DOHH2 (cell line): ENCODE data around the gene PAGR1.

Source experiments
- H3F3A ChIP-seq: fragments of 200-600 bp; sonication (generic), shearing (Covaris generic); 2 replicates; pipeline ENCODE4 v1.6.0; 2016; ENCODE audit warnings: antibody characterized with exemption, mild to moderate bottlenecking; ENCODE audit not compliant: control insufficient read depth, insufficient read depth
- H3K27ac ChIP-seq: fragments of 200-600 bp; sonication (generic); 2 replicates; pipeline ENCODE4 v1.5.1; 2014; ENCODE audit warnings: low read depth, mild to moderate bottlenecking, low read length, moderate library complexity
- H3K27me3 ChIP-seq: fragments of 200-600 bp; sonication (generic); 2 replicates; pipeline ENCODE4 v1.6.1; 2014; ENCODE audit warnings: mild to moderate bottlenecking, low read length, mixed read lengths; ENCODE audit not compliant: control insufficient read depth
- H3K36me3 ChIP-seq: fragments of 200-600 bp; sonication (generic); 2 replicates; pipeline ENCODE4 v1.6.1; 2014; ENCODE audit warnings: mild to moderate bottlenecking, low read length, moderate library complexity, mixed read lengths; ENCODE audit not compliant: control insufficient read depth
- H3K4me1 ChIP-seq: fragments of 200-600 bp; sonication (generic); 2 replicates; pipeline ENCODE4 v1.6.1; 2014; ENCODE audit warnings: mild to moderate bottlenecking, low read length, mixed read lengths; ENCODE audit not compliant: control insufficient read depth
- H3K4me2 ChIP-seq: fragments of 200-600 bp; sonication (generic); 2 replicates; pipeline ENCODE4 v1.6.0; 2014; ENCODE audit warnings: mild to moderate bottlenecking, low read length, moderate library complexity
- H3K4me3 ChIP-seq: fragments of 200-600 bp; sonication (generic); 2 replicates; pipeline ENCODE4 v1.5.1; 2014; ENCODE audit warnings: mild to moderate bottlenecking, low read length, mixed read lengths
- H3K79me2 ChIP-seq: fragments of 200-600 bp; sonication (generic); 2 replicates; pipeline ENCODE4 v1.6.1; 2014; ENCODE audit warnings: mild to moderate bottlenecking, low read length, mixed read lengths; ENCODE audit not compliant: control insufficient read depth
- H3K9me2 ChIP-seq: fragments of 200-600 bp; sonication (generic); replicated peaks from 2 replicates; pipeline ENCODE4 v1.6.1; 2014; ENCODE audit warnings: mild to moderate bottlenecking, low read length, mixed read lengths; ENCODE audit not compliant: control insufficient read depth
- H3K9me3 ChIP-seq: fragments of 200-600 bp; sonication (generic); 2 replicates; pipeline ENCODE4 v1.6.1; 2014; ENCODE audit warnings: antibody characterized with exemption, low read length, mixed read lengths; ENCODE audit not compliant: control insufficient read depth, insufficient read depth
- H4K20me1 ChIP-seq: fragments of 200-600 bp; sonication (generic); 2 replicates; pipeline ENCODE4 v1.6.0; 2014; ENCODE audit warnings: low read depth, mild to moderate bottlenecking, antibody characterized with exemption, low read length, moderate library complexity; ENCODE audit not compliant: control insufficient read depth, insufficient read depth
- EZH2phosphoT487 ChIP-seq: fragments of 200-600 bp; sonication (generic); IDR thresholded peaks from 2 replicates; pipeline ENCODE4 v1.6.1; 2017; ENCODE audit warnings: borderline replicate concordance, mild to moderate bottlenecking, antibody characterized with exemption, low read length, moderate library complexity, mixed read lengths
- TF ChIP-seq, protein P1 (sequence below): fragments of 200-600 bp; sonication (generic); IDR thresholded peaks from one replicate; pipeline ENCODE4 v1.5.1; 2014; ENCODE audit warnings: antibody characterized with exemption, mild to moderate bottlenecking, low read depth, low read length; ENCODE audit not compliant: poor library complexity, severe bottlenecking

The PAGR1 gene

DNA sequence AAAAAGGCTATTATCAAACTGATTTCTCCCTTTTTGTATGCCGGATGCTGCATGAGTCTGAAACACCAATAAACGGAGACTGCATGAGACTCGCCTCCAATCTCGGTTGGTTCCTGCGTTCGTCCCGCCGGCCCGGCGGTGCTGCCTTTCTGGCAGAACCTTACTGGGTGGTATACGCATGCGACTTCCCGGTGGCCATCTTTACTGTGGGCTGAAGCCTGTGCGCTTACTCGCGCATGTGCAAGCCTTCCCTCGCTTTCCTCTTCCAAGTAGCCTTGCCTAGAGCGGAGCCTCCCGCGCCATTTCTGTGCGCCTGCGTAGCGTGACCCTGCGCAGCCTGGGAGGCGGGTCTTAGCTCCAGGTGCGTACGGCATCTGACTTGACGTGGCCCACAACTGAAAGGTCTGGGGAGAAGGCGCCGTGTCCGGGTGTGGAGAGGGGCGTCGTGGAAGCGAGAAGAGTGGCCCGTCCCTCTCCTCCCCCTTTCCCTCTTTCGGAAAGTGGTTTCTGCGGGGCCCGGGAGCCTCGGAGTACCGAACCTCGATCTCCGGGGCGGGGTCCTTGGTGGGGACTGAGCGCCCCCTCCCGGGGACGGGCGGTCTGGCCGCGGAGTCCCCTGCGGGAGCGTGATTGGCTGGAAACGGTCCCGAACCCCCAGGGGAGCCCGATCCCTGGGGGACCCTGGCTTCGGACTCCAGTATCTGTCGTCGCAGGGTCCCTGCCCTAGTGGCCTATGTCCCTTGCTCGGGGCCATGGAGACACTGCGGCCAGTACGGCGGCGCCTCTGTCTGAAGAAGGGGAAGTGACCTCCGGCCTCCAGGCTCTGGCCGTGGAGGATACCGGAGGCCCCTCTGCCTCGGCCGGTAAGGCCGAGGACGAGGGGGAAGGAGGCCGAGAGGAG is at the start of gene PAGR1:
Gene PAGR1 (plus strand): TSS at position 360 of the 901 bp plus-strand sequence. CDS start 374 bp downstream, at position 734.
- no peak for TF ChIP-seq EZH2phosphoT487
- TF ChIP-seq, protein P1, sequence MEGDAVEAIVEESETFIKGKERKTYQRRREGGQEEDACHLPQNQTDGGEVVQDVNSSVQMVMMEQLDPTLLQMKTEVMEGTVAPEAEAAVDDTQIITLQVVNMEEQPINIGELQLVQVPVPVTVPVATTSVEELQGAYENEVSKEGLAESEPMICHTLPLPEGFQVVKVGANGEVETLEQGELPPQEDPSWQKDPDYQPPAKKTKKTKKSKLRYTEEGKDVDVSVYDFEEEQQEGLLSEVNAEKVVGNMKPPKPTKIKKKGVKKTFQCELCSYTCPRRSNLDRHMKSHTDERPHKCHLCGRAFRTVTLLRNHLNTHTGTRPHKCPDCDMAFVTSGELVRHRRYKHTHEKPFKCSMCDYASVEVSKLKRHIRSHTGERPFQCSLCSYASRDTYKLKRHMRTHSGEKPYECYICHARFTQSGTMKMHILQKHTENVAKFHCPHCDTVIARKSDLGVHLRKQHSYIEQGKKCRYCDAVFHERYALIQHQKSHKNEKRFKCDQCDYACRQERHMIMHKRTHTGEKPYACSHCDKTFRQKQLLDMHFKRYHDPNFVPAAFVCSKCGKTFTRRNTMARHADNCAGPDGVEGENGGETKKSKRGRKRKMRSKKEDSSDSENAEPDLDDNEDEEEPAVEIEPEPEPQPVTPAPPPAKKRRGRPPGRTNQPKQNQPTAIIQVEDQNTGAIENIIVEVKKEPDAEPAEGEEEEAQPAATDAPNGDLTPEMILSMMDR, result peak; percentile 86
- peak within 1 kb of the TSS; percentile 89 for H3K27ac ChIP-seq
- peak within 1 kb of the TSS; percentile 98 for H3K4me2 ChIP-seq
- H3K4me1 ChIP-seq, result peaks cover 80% of the 10 kb centered on the region
- no peaks in the 10 kb centered on the region for H3K27me3 ChIP-seq
- H3K79me2 ChIP-seq, result peaks cover 46% of the 10 kb centered on the region
- H3K9me2 ChIP-seq, result no peaks in the 10 kb centered on the region
- H3K9me3 ChIP-seq, result no peaks in the 10 kb centered on the region
- H3K4me3 ChIP-seq, result peak within 1 kb of the TSS; percentile 93
- peaks cover 15% of the 10 kb centered on the region; the same call in 1 of the 2 replicates for H4K20me1 ChIP-seq
- peaks cover 41% of the 10 kb centered on the region for H3K36me3 ChIP-seq
- peaks cover 5% of the 10 kb centered on the region for H3F3A ChIP-seq

DNA sequence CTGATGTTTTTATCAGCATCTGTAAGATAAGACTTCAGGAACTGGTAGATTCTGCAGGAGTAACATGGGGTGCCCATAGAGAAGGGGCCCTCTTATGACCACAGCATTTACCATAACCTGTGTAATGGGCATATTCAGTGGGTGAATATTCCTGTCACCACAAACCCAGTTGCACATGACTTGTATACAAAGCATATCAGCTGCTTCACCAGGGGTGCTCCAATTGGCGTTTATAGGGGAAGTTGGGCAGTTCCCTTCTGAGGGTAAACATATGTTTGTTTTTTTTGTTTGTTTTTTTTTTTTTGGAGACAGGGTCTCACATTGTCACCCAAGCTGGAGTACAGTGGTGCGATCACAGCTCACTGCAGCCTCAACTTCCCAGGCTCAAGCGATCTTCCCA is 49.4 kb upstream of the PAGR1 start:
- H3K27me3 ChIP-seq, result peaks cover 10% of the 10 kb centered on the region
- H3K4me2 ChIP-seq, result no peak overlapping the region
- no peaks in the 10 kb centered on the region for H3K9me2 ChIP-seq
- no peaks in the 10 kb centered on the region for H4K20me1 ChIP-seq
- no peaks in the 10 kb centered on the region for H3K36me3 ChIP-seq
- H3K4me1 ChIP-seq, result peaks cover 4% of the 10 kb centered on the region
- no peaks in the 10 kb centered on the region for H3K9me3 ChIP-seq
- no peaks in the 10 kb centered on the region for H3K79me2 ChIP-seq
- TF ChIP-seq EZH2phosphoT487, result no peak
- TF ChIP-seq, protein P1, result no peak
- H3F3A ChIP-seq, result no peaks in the 10 kb centered on the region
- no peak overlapping the region for H3K4me3 ChIP-seq
- H3K27ac ChIP-seq, result no peak overlapping the region

DNA sequence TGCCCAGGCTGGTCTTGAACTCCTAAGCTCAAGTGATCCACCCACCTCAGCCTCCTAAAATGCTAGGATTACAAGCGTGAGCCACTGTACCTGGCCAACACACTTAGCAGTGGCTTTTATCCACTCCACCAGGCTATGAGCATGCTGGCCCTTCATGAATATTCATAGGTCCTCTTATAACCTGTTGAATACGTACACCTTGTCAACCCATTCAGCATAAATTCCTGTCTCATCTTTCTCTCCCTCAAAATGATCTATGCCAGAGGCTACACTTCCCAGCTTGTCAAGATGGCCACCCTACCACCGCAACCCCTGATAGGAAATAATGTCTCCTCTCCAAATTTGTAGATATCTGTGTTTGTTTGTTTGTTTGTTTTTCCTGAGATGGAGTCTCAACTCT is 48.9 kb upstream of the PAGR1 start:
- H3K4me1 ChIP-seq, result peaks cover under 1% of the 10 kb centered on the region
- no peaks in the 10 kb centered on the region for H3F3A ChIP-seq
- no peak overlapping the region for H3K4me3 ChIP-seq
- H3K27me3 ChIP-seq, result peaks cover 10% of the 10 kb centered on the region
- H3K4me2 ChIP-seq, result no peak overlapping the region
- no peaks in the 10 kb centered on the region for H3K79me2 ChIP-seq
- H4K20me1 ChIP-seq, result no peaks in the 10 kb centered on the region
- no peaks in the 10 kb centered on the region for H3K9me2 ChIP-seq
- H3K36me3 ChIP-seq, result no peaks in the 10 kb centered on the region
- H3K9me3 ChIP-seq, result no peaks in the 10 kb centered on the region
- TF ChIP-seq, protein P1, result no peak
- no peak for TF ChIP-seq EZH2phosphoT487
- no peak overlapping the region for H3K27ac ChIP-seq
